GM21529 (cell line): Measurements from ENCODE around the gene CHRDL1.

Experiments used
- ATAC-seq: cut with Tn5 transposase; IDR thresholded peaks from one replicate; pipeline ENCODE4 v1.9.1; 2021; ENCODE audit not compliant: unreplicated experiment

CHRDL1 gene

DNA sequence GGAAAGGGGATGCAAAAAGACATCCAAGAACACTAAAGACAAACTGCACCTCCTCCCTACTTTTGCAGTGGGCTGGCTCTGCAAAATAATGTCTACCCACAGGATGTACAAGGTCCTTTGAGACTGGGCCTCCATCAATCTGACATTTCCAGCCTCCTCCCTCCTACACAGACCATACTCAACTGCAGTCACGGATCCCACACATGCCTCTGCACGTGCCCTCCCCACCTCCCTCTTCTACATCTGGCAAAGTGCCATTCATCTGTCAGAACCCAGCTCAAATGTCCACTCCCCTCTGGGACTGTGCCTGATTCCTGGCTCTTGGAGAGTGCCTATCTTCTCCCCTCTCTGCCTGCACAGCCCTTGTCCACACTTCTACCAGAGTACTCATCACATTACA is 50.3 kb downstream of the CHRDL1 start:
- no peak for ATAC-seq

DNA sequence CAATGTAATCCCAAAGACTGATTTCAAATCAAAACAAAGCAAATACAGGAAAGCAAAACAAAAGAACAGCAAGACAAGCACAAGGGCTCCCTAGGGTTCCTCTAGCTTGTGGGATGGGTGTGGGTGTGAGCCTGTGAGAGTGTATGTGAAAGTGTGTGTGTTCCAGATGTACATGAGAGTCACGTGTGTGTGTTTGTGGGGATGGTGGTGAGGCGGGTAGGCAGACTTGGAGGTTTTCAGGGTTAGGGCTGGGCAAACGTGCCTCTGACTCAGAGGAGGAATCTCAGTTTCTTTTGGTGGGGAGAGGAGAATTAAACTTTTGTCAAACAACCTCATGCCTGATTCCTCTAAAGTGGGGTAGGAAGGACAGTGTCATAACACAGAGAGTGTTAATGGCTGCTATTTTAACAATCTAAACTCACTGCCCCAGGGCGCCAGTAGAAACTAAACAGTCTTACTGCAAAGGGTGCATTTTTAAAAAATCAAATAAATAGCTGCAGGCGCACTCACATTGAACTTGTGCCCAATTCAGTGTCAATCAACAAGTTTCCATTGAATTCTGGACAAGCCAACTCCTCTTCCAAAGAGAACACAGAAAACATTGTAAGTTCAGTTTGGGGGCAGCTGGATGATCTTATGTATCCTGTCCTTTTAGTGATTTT is 51.8 kb downstream of the CHRDL1 start:
- ATAC-seq = peak; percentile 68

DNA sequence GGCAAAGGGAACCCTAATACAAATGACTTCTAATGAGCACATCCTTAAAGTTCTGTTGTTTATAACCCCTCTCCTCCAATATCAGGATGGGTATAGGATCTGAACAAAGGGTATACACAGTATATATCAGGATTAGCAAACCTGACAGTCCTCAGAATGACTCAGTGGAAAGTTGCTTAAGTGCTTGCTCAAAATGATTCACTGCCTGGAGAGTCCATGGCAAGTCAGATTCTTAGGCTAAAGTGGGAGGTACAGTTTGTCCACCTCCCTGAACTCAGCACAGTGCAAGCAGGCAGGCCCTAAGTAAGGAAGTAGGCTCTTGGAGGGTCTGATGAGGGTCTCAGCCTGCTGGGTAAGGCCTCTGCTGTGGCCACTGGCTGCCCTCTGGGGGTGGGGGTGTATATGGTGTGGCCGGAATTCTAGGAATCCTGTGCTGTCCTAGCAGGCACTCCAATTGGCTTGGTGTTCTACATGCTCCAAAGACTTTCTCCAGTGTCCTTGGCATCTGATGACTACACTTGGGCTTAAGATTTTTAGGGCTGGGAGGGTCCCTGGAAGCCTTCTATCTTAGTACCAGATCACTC is 54.3 kb downstream of the CHRDL1 start:
- no peak for ATAC-seq

DNA sequence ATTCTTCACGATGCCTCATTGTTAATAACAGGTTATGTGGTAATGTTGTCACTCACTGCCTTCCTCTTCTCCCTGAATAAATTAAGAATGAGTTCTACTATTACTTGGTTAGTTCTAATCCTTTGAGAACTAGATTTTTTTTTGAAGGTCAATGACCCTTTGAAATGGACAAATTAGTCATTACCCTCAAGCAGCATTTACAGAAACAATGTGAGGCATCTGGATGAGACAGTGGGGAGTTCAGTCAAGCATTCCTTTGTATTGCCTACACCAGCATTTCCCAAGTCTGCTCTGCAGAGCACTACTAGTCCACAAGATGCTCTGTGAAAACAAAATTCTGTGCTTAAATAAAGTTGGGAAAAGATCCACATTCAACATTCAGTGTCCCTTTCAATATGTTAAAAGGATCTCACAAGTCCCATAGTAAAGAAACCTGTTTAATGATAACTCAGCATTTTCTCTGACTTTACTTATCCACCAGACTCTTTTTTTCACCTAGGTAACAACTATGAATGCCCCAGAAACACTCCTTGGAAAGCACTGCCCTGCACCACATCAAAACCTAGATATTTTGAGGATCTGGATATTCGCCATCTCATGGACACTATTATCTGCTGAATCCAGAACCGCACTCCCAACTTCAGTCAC is 60.6 kb downstream of the CHRDL1 start:
- no peak for ATAC-seq

DNA sequence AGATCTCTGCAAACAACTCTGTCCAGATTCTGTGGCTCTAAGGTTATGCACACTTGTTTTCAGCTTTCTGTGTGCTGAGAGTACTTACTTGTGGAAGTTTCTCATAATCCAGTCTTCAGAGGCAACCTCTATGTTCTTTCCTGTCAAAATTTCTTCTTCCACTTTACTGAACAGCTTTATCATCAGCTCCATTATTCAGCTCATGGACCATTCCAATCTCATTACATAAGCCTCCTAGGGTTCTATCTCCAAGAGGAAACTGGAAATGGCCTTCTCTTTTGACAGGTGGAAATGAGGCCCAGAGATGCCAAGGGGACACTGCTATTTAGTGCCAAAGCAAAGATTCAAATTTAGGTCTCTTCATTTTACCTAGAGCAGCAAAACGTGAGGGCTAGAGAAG is 61.3 kb downstream of the CHRDL1 start:
- no peak for ATAC-seq

DNA sequence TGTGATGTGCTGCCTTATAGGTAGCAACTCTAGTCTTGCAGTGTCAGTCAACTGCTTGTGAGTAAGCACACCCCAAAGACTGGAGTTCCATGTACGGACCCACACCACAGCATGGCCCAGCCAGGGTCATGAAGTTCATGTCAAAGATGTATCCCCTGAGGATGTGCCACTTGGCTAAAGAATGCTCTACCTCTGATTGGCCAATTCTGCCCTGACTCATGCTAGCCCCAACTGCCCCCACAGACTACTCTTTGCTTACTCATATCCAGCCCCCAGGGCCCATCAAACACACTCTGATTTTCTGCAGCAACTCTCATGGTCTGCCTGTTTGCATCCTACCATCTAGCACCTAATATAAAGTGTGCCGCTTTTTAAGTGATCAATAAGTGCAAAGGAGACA is 62.5 kb downstream of the CHRDL1 start:
- no peak for ATAC-seq

DNA sequence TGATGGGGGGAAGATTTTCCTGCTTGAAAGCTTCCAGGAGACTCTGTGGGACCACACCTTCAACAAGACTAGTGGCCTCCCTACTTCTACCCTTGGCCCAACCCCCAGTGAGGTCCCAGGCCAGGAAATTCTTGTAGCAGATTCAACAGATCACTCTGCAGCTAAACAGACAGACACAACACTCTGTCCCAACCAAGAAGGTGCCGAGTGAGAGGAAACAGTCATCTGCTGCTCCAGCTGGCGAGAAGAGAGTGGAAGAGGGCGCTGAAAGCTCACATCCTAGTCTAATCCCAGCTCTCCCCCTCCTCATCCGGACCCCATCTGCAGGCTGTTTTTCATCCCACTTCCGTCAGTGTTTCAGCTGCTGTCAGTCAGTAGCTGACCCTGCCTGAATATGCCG is 63.4 kb downstream of the CHRDL1 start:
- ATAC-seq = no peak

DNA sequence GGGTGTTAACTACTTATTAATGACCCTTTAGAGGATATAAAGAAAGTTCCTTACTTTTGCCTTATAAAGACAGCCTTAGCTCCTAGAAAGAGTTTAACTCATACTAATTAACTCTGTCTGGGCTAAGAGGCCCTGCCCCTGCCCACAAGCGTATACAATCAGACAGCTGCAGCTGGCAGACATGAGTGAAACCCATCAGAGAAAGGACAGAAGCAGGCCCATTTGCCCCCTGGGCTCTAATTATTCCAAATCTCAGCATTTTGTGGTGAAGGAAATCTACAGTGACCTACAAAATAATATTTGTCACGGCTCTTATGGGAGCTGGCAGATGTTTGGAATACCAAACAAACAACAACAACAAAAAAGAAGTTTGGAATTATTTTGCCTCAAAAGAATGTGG is 71.8 kb downstream of the CHRDL1 start:
- no peak for ATAC-seq

DNA sequence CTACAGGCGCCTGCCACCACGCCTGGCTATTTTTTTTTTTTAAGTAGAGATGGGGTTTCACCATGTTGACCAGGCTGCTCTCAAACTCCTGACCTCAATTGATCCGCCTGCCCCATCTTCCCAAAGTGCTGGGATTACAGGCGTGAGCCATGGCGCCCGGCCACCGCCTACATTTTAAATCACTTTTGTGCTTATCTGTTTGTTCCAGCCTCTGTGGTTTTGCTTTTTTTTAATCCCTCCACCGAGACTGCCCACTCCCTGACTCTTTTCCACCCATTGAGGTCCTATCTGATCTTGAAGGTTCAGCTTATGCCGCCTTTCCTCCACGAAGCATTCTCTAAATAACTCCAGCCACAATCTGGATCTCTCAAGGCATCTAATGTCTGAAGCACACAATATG is 73.5 kb downstream of the CHRDL1 start:
- ATAC-seq = no peak

DNA sequence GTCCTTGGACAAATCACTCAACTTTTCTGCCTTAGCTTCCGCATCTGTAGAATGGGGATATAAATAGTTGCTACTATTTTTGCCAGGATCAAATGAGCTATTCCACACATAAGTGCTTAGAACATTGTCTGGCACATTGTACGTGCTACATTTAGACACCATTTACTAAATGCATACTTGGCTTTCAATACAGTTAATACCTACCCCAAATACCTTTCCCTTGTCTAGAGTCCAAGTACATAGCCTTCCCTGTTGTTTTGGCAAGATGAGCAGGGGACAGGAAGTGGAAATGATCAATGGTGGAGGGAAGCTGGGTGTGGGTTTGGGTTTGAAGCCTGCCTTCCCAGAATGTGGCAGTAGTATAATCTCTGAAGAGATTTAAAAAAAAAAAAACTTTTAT is 82.0 kb downstream of the CHRDL1 start:
- ATAC-seq = no peak

DNA sequence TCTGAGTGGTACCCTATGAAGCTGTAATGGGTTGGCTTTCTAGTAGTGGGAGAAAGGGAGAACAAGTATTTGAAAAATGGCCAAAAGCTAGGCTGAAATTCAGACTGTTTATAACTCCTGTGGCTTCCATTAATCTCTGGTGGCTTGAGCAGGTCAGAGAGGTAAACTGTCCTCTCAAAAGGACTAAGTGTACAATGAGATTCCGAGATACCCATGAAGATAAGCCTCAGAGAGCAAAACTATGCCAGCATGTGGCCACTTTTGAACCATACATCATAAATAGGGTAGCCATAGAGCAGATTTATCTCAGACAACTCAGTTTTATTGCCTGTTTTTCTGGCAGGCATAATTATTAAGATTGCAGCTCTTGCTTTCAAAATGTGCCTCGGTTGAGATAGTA is 89.2 kb downstream of the CHRDL1 start:
- no peak for ATAC-seq

DNA sequence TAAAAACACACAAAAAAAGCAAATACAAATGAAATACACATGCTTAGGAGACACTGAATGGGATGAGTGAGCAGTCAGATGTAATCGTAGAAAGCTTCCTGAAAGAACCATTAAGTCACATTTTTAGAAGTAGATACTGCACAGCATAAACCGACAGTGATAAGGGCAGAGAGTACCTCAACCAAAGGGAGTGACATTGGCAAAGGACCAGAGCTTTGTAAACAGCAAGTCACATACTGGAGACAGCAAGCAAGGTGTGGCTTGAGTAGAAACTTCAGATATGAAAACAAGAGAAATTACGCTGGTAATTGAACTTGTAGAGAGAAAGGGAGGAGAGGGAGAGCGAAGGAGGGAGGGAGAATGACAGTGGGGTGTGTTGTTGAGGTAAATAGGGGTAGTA is 92.0 kb downstream of the CHRDL1 start:
- no peak for ATAC-seq

DNA sequence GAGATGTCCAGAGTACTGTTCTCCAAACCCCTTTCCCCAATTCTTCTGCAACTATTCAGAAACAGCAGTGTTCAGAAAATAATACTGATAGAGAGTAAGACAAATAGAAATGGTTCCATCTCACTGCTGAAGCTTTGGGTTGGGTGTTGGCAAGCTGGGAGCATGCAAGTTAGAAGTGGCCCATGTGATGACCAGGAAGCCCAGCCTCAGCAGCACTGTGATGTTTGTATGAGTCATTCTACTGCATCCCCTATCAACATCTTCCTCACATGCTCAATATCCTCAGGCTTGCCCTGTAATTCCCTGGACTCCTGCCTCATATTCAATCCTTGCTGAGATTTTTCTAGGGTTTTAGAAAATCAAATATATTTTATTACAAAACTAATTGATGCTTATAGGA is 96.5 kb downstream of the CHRDL1 start:
- peak; percentile 18 for ATAC-seq

DNA sequence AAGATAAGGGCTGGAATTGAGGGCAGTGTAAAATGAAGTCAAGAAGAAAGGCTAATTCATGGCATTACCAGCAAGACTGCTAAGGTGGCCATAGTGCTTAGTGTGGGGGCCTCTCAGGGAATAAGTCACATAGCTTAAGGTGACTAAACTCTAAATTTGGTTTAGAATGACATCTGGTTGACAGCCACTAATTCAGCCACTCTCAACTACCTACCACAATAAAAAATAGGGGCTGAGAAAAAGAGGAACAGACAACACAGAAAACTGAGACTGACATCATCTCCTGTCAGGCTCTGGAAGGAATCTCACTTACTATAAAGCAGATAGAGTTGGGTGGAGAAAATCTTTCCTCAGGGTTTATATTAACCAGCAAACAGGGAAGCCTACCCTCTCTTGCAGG is 96.9 kb downstream of the CHRDL1 start:
- ATAC-seq = peak; percentile 74

DNA sequence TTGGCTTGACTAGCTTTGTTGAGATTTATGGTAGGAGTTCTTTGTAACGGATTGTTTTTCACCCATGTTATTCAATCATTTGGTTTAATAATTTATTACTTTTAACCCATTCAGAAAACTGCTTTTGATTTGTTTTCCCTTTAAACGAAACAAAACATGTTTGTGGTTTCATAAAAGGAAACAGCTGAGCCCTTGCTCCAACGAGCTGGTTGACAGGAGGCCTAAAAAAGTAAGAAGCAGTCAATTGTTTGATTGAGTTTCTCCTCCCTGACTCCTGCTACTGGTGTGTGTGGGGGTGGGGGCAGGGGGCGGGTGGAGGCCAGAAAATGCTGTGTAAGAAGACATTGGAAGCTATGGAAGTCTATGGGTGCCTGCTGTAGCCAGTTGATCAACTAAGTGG is 102.8 kb downstream of the CHRDL1 start:
- ATAC-seq = no peak

DNA sequence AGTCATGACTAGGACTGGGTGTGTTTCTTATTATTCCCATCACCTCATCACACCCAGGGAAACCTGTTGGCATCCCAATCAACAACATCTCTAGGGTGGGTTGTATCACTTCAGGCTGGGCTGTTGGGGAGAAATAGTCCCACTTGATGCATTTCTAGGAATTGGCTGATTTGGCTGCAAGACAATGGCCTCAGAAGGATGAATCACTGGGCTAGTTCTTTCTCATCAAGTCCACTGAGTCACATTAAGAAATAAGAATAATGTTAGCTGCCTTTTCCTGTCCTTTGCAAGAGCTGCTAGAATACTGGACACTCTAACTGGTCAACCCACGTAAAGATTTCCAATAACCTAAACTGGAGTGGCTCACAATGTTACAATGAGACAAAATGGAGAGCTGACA is 104.2 kb downstream of the CHRDL1 start:
- no peak for ATAC-seq

DNA sequence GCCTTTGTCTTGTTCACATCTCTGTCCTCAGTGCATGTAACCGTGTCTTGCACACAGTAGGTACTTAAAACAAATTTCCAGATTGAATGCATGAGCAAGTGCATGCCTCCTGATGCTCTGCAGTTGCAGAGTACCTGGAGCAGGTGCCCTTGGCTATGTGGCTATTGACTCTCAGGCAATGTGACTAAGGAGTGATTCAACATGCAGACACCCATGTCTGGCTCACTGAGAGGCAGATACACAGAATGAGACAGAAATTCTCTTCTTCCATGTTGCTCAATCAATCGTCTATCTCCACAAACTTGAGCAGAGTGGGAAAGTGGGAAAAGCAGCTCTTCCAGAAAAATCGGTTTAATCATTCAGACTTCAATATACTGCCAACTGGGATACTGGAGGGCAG is 111.0 kb downstream of the CHRDL1 start:
- no peak for ATAC-seq

DNA sequence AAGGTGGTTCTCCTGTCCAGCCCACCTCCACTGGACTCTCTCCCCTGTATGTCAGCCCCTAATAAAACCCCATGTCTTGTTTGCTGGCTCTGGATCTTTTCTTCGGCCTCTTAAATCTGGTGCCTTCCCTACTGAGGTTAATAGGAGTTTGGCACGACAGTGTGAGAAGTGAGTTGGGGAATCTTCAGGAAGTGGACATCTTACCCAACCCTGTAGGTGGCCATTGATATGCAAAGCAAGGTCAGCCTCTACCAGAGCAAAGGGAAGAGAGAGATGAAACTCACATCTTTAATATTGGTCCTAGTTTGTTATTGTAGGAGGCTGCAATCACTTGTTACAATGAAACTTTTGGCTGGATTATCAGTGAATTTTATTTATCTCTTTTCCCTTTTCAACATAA is 111.7 kb downstream of the CHRDL1 start:
- no peak for ATAC-seq

DNA sequence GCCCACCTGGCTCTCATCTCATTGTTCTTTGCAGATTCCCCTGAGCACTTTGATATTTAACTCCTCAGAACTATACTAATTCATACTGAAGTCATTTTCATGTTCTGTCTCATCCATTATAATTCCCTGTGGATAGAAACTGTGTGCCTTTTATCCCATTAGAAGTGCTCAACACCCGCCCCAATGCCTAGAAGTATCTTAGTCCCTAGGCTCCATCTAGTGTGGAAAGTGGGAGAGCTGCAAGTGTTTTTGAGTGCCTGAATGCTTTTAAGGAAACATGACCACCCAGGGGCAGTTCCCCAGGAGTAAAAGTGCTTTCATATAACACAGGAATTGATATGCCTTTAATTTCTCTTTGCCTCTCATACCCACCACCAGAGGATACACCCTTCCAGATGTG is 117.0 kb downstream of the CHRDL1 start:
- ATAC-seq = no peak

DNA sequence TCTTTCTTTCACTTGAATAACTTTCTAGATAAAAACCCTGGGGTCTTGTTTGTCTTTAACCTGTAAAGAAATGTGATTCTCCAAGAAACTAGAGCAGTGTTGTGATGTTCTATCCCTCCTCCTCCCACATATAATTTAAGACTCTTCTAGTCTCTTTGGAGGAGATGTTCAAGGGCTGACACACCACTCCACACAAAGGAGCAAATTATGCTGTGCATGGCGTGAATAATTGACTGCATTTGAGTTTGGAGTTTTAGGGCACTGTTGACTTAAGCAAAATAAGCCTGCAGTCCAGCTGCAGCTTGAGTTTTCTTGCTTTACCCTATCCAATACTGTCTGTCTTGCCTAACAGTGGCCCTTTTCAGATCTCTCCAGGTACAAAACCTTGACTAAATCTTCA is 119.7 kb downstream of the CHRDL1 start:
- ATAC-seq = no peak

DNA sequence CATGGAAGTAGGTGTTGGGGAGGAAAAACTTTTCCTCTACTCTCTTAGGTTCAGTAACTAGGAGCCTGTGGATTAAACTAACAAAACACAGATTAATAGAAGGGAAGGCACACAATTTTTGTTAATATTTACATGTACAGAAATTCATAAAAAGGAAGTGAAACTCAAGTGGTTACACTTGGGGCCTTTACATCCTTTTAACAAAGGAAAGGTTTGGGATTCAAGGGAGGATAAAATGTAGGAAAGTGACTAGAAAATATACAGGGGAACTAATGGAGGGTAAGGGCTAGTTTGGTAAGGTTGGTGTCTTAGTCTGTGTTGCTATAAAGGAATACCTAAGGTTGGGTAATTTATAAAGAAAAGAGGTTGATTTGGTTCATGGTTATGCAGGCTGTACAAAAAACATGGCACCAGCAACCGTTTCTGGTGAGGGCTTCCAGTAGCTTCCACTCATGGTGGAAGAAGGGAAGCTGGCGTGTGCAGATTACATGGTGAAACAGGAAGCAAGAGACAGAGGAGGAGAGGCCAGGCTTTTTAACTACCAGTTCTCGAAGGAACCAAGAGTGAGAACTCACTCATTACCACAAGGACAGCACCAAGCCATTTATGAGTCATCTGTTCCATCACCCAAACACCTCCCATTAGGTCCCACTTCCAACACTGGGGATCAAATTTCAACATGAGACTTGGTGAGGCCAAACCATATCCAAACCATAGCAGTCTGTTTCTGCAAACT is 124.4 kb downstream of the CHRDL1 start:
- peak; percentile 96 for ATAC-seq

DNA sequence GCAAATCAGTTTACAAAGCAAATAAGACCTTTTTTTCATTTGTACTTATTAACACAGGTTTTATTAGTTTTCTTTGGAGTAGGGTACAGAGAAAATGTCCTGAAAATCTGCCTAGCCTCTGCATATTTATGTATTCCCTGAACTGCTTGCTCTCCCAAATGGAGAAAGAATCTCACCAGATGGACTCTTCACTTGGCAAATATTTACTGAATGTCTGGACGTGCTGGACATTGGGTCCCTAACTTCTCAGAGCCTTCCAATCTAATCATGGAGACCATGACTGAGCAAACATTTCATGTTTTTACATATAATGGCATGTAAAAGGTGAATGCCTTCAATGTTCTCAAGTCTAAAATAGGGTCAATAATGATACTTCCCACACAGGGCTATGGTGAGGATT is 126.0 kb downstream of the CHRDL1 start:
- ATAC-seq = no peak
